ENCODE data around the gene VPS4A.
"Not testable (repeated sequence)": the region's sequence is repeated elsewhere in the genome, so short reads cannot be mapped to it uniquely, and the experiment has no call there.

The VPS4A gene

DNA sequence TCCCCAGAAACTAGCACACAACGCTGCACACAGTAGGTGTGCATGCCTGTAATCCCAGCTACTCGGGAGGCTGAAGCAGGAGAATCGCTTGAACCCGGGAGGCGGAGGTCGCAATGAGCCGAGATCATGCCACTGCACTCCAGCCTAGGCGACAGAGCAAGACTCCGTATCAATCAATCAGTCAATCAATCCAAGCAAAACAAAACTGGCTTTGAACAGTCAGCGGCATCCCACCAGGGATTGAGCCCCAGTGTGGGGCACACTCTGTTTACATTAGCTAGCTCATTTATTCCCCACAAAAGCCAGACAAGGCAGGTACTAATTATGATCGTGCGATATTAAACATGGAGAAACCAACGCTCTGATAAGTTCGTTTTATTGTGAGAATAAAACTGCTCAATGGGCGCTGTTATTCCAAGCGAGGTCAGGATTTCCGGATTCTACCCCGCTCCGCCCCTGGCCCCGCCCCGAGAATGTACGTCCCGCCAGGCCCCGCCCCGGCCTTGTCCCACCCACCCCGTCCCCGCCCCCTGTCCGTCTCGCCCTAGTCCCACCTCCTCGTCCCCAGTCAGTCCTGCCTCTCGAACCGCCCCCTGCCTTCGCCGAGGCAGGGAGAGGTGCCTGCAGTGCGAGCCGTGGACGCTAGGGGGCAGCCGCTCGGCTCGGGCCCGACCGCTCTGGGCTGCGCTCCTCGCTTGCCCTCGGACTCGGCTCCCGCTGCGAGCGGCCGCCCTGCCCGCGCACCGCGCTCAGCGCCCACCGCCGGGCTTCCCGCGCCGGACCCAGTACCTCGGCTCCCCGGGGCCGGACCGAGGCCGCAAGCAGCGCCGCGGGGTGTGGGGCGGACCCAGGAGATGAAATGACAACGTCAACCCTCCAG lies at the start of gene VPS4A:
TSS of gene VPS4A (plus strand) at position 698 of the 880 bp plus-strand sequence. CDS start at position 860, 162 bp downstream.
- DNase-seq (ENCODE audit: low spot score), result peak; percentile 93

- no peak for DNase-seq (ENCODE audit: low spot score)
Measured at GRCh38 chr16:69266334-69267063, 44.7 kb upstream of the VPS4A start.

DNA sequence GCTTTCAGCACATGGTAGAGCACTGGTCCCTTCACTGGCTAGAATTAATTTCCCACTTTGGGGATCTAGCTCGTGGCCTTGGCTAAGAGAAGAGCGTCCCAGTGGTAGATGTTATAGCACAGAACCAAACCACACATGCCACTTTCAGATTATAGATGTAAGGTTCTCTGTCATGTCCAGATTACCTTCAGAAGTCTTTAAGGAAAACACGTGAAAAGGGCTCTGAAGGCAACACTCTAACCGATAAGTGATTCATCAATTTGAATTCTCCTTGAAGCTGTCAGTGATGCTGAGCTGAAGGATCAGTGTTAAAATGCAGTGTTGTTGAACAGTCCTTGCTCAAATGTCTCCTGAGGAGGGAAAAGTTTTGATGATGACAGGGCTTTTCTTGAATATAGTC lies 43.5 kb upstream of the VPS4A start:
- DNase-seq (ENCODE audit: low spot score), result no peak

GRCh38 chr16:69270395-69270794 lies 40.8 kb upstream of the VPS4A start:
- DNase-seq (ENCODE audit: low spot score), result no peak

DNA sequence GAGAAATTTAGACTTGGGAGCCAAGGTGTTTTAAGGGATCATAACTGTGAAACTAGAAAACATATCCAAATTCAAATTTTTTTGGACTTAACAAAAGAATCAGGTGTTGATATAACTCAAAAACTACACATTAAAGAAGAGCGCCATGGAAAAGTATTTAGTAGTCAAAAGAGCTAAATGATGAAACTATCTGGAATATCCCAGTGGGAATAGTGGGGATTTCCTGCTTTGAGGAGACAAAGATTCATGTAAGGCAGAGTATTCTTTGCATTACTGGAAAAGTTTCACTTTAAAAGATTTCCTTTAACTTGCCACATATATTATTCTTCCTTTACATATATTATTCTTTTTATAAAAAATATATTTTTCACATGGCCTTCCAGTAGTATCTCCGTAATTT lies 40.3 kb upstream of the VPS4A start:
- DNase-seq (ENCODE audit: low spot score), result no peak

DNA sequence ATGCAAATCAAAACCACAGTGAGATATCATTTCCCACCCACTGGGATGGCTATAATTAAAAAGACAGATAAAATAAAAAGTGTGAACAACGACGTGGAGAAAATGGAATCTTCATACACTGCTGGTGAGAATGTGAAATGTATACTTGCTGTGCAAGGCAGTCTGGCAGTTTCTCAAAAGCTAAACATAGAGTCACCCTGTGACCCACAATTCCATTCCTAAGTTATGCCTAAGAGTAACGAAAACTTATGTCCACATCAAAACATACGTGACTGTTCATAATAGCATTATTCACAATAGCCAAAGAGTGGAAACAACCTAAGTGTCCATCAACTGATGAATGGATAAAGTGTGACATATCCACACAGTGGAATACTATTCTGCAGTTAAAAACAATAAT lies 38.1 kb upstream of the VPS4A start:
- DNase-seq (ENCODE audit: low spot score), result no peak

DNA sequence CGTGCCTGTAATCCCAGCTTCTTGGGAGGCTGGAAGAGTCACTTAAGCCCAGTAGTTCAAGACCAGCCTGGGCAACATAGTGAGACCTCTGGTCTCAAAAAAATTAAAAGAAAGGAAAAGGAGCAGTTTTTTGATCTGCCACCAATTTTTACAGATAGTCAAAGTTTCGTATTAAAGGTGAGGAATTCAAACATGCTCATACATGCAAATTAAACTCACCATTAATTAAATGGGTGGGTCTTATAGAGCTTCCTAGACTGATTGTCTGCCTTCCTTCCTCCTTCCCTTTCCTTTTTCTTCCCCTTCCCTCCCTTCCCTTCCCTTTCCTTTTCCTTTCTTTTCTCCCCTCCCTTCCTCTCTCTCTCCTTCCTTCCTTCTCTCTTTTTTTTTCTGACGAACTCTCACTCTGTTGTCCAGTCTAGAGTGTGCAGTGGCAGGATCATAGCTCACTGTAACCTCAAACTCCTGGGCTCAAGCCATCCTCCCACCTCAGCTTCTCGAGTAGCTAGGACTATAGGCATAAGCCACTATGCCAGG lies 36.4 kb upstream of the VPS4A start:
- DNase-seq (ENCODE audit: low spot score), result no peak

DNA sequence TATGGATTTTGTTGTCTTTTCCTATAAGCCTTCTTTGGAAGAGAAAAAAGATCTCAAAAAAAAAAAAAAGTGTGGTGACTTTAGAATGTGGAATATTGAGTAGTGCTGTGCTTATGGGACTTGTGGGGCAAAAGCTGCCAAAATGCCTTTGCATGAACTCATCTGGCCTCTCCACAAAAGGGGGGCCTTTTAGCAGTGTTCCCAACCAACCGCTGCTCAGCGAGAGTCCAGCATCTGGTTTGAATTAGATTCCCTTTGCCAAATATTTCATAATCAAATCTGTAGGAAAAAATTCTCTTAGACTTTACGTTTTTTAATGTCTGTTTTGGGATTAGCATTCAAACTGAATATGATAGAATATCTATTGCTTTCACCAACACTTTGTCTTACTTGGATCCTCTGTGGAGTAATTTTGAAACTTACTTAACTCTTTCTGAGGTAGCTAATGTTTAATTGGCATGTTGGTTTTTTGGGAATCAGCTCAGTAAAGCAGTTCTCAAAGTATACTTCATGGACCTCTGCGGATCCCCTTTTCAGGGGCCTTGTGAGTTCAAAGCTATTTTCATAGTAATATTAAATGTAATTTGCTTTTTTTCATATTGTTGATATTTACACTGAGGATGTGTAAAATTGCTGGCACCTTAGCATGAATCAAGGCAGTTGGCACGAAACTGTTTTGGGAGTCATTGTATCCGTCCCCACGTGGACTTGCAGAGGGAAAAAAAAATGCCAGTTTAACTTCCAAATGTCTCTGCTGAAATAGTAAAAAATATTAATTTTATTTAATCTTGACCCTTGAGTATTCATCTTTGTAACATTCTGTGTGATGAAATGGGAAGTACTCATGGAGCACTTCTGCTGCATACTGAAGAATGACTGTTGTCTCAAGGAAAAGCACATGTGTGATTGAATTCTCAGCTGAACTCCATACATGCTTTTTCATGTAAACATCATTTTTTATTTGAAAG lies 34.7 kb upstream of the VPS4A start:
- no peak for DNase-seq (ENCODE audit: low spot score)

DNA sequence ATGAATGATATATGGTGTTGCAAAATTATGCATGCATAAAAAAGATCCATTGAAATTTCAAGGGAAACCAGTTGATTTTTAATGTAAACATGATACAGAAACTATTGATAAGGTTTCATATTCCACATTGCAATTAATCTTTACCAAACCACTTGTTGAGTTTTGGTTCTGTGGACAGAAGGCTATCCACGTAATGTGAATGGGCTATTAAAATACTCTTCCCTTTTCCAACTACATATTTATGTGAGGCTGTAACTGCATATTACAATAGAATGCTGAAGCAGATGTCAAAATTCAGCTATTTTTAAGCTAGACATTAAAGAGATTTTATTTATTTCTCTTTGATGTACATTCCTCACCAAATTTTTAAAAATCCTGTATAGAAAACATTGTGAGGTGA lies 33.7 kb upstream of the VPS4A start:
- no peak for DNase-seq (ENCODE audit: low spot score)

- DNase-seq (ENCODE audit: low spot score), result no peak
Measured at GRCh38 chr16:69283851-69284250, 27.3 kb upstream of the VPS4A start.

DNA sequence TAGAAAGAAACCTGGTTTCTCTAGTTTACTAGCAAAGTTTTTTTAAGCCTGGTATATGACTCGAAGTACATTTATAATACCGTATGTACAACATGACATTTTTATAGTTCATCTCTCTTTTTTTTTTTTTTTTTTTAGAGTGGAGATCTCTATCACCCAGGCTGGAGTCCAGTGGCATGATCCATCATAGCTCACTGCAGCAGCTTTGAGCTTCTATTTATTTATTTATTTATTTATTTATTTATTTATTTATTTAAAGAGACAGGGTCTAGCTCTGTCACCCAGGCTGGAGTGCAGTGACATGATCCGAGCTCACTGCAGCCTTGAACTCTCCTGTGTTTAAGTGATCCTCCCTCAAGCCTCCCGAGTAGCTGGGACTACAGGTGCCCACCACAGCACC lies 25.9 kb upstream of the VPS4A start:
- no peak for DNase-seq (ENCODE audit: low spot score)

- peak; percentile 61 for DNase-seq (ENCODE audit: low spot score)
Measured at GRCh38 chr16:69286941-69287713, 24.0 kb upstream of the VPS4A start.

DNA sequence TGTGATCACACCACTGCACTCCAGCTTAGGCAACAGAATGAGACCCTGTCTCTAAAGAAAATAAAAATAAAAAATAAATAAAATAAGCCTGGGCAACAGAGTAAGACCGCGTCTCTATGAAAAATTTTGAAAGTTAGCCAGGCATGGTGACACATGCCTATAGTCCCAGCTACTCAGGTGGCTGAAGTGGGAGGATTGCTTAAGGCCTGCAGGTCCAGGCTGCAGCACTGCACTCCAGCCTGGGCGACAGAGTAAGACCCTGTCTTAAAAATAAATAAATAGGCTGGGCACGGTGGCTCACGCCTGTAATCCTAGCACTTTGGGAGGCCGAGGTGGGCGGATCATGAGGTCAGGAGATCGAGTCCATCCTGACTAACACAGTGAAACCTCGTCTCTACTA lies 19.5 kb upstream of the VPS4A start:
- DNase-seq (ENCODE audit: low spot score), result not testable (repeated sequence)

DNA sequence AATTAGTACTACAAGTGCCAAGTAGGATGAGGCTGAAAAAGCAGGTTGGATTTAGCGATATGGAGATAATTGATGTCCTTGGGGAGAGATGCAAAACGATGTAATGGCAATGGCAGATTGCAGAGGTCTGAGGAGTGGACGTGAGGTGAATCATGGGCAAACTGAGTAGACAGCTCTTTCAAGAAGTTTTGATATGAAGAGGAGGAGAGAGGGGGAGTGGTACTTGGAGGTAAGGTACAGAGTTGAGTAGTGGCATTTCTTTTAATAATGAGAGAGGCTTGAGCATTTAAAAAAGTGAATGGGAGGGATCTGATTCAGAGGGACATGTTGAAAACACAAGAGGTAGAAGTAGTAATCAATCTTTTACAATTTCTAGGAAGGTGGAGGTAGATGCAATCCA lies 17.7 kb upstream of the VPS4A start:
- DNase-seq (ENCODE audit: low spot score), result no peak

- DNase-seq (ENCODE audit: low spot score), result no peak
Measured at GRCh38 chr16:69294051-69294450, 17.1 kb upstream of the VPS4A start.

GRCh38 chr16:69296771-69297170 lies 14.4 kb upstream of the VPS4A start:
- DNase-seq (ENCODE audit: low spot score), result not testable (repeated sequence)

GRCh38 chr16:69298261-69298660 lies 12.9 kb upstream of the VPS4A start:
- no peak for DNase-seq (ENCODE audit: low spot score)

- no peak for DNase-seq (ENCODE audit: low spot score)
Measured at GRCh38 chr16:69301187-69301586, 10.0 kb upstream of the VPS4A start.

GRCh38 chr16:69301861-69302260 lies 9.3 kb upstream of the VPS4A start:
- no peak for DNase-seq (ENCODE audit: low spot score)

GRCh38 chr16:69302301-69302700 lies 8.8 kb upstream of the VPS4A start:
- no peak for DNase-seq (ENCODE audit: low spot score)

- DNase-seq (ENCODE audit: low spot score), result no peak
Measured at GRCh38 chr16:69306031-69306430, 5.1 kb upstream of the VPS4A start.
